RWPE2 (cell line): ENCODE measurements around the gene KCTD19.

ENCODE experiments used
- ATAC-seq: fragments of 200-7000 bp; cut with Tn5 transposase; 3 replicates; pipeline ENCODE4 v1.9.1; 2021; ENCODE audit warnings: low read depth
- DNase-seq: peaks from one replicate; pipeline ENCODE4 v3.0.0-alpha.2; 2020; ENCODE audit warnings: low spot score
- H3K27ac ChIP-seq: fragments of 450-650 bp; 2 replicates; pipeline ENCODE4 v1.5.1; 2017; ENCODE audit warnings: mild to moderate bottlenecking; ENCODE audit not compliant: poor library complexity, severe bottlenecking
- H3K27me3 ChIP-seq: fragments of 250-450 bp; sonication (Bioruptor Pico); 2 replicates; pipeline ENCODE4 v1.5.1; 2021; ENCODE audit warnings: mild to moderate bottlenecking, moderate library complexity; ENCODE audit not compliant: insufficient read depth, poor library complexity, severe bottlenecking
- H3K36me3 ChIP-seq: fragments of 250-450 bp; sonication (Bioruptor Pico); 2 replicates; pipeline ENCODE4 v1.5.1; 2020; ENCODE audit warnings: low read depth, mild to moderate bottlenecking, moderate library complexity
- H3K4me1 ChIP-seq: fragments of 250-450 bp; sonication (Bioruptor Pico); 2 replicates; pipeline ENCODE4 v1.5.1; 2021; ENCODE audit warnings: mild to moderate bottlenecking, moderate library complexity; ENCODE audit not compliant: insufficient read depth, poor library complexity, severe bottlenecking
- H3K4me3 ChIP-seq: fragments of 250-450 bp; sonication (Bioruptor Pico); 2 replicates; pipeline ENCODE4 v1.5.1; 2021; ENCODE audit warnings: mild to moderate bottlenecking, moderate library complexity; ENCODE audit not compliant: severe bottlenecking
- H3K9me3 ChIP-seq: fragments of 250-450 bp; sonication (Bioruptor Pico); 2 replicates; pipeline ENCODE4 v1.5.1; 2021; ENCODE audit warnings: mild to moderate bottlenecking, moderate library complexity; ENCODE audit not compliant: severe bottlenecking
- TF ChIP-seq, protein P1 (sequence below): fragments of 450-650 bp; IDR thresholded peaks from one replicate; pipeline ENCODE4 v1.5.1; 2017; ENCODE audit warnings: mild to moderate bottlenecking, moderate library complexity; ENCODE audit not compliant: poor library complexity, severe bottlenecking

Gene KCTD19

DNA sequence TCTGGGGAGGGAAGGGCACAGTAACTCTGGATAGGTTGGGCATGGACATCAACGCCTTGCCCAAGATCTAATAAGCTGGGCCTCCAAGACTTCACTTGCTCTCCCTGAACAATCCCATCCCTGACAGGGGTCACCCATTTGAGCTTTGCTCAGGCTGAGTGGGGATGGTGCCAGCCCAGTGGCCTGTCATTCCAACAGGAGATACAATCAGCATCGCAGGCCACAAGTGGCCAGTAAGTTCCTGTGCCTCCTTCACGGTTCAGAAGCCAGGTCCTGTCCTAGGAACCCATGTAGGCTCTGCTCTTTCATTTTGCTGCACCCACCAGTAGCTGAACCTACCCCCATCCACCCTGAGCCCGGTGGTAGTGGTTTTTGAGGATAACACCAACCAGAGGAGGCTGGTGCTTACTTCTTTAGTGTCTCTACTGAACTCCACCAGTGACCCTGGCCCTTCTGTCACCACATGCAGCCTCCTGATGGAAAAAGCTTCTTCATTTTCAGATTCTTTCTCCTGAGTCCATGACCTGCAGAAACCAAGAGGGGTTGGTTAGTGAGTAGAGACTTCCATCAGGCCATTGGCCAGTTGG lies 32.3 kb downstream of the KCTD19 start:
- ATAC-seq: no peak
- Histone ChIP-seq H3K27me3 (no peaks in the 10 kb centered on the region), H3K4me1 (no peaks in the 10 kb centered on the region), H3K9me3 (no peaks in the 10 kb centered on the region), H3K27ac (no peak overlapping the region), H3K36me3 (no peaks in the 10 kb centered on the region), H3K4me3 (no peak overlapping the region)
- TF ChIP-seq, protein P1, sequence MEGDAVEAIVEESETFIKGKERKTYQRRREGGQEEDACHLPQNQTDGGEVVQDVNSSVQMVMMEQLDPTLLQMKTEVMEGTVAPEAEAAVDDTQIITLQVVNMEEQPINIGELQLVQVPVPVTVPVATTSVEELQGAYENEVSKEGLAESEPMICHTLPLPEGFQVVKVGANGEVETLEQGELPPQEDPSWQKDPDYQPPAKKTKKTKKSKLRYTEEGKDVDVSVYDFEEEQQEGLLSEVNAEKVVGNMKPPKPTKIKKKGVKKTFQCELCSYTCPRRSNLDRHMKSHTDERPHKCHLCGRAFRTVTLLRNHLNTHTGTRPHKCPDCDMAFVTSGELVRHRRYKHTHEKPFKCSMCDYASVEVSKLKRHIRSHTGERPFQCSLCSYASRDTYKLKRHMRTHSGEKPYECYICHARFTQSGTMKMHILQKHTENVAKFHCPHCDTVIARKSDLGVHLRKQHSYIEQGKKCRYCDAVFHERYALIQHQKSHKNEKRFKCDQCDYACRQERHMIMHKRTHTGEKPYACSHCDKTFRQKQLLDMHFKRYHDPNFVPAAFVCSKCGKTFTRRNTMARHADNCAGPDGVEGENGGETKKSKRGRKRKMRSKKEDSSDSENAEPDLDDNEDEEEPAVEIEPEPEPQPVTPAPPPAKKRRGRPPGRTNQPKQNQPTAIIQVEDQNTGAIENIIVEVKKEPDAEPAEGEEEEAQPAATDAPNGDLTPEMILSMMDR: no peak
- DNase-seq: no peak

DNA sequence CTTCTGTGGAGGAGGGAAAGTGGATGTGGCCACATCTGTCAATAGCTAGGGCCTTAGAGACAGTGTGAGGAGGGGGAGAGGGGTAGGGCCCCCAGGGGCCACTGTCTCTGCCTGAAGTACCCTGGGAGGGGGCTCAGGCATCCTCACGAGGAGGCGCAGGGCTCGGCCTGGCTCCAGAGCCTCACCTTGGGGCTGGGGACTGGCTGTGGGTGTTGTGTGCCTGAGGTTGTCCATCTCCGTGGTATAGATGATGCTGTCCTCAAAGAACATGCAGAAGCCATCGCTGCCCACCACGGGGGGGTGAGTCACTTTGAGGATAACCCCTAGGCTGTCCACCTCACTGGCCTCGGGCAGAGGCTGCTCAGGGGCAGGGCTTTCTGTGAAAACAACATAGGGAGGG lies 35.1 kb downstream of the KCTD19 start:
- no peak for DNase-seq
- Histone ChIP-seq H3K36me3 (peaks cover 11% of the 10 kb centered on the region), H3K4me3 (no peak overlapping the region), H3K27me3 (no peaks in the 10 kb centered on the region), H3K9me3 (no peaks in the 10 kb centered on the region), H3K27ac (no peak overlapping the region), H3K4me1 (no peaks in the 10 kb centered on the region)
- TF ChIP-seq, protein P1: no peak
- no peak for ATAC-seq

DNA sequence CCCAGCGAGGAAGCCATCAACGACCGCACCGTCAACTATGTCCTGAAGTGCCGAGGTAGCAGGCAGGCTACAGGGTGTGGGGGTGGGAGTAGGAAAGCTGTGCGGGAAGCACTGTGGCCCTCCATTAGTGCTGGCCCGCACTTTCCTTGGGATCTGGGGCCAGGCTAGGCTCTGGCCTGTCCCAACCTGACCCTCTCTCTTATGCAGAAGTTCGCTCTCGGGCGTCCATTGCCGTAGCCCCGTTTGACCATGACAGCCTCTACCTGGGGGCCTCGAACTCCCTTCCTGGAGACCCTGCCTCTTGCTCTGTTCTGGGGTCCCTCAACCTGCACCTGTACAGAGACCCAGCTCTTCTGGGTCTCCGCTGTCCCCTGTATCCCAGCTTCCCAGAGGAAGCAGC lies 38.6 kb downstream of the KCTD19 start:
- Histone ChIP-seq H3K9me3 (no peaks in the 10 kb centered on the region), H3K36me3 (peaks cover 35% of the 10 kb centered on the region), H3K4me1 (no peaks in the 10 kb centered on the region), H3K4me3 (no peak overlapping the region), H3K27me3 (no peaks in the 10 kb centered on the region), H3K27ac (no peak overlapping the region)
- no peak for ATAC-seq
- DNase-seq: no peak
- TF ChIP-seq, protein P1: no peak

DNA sequence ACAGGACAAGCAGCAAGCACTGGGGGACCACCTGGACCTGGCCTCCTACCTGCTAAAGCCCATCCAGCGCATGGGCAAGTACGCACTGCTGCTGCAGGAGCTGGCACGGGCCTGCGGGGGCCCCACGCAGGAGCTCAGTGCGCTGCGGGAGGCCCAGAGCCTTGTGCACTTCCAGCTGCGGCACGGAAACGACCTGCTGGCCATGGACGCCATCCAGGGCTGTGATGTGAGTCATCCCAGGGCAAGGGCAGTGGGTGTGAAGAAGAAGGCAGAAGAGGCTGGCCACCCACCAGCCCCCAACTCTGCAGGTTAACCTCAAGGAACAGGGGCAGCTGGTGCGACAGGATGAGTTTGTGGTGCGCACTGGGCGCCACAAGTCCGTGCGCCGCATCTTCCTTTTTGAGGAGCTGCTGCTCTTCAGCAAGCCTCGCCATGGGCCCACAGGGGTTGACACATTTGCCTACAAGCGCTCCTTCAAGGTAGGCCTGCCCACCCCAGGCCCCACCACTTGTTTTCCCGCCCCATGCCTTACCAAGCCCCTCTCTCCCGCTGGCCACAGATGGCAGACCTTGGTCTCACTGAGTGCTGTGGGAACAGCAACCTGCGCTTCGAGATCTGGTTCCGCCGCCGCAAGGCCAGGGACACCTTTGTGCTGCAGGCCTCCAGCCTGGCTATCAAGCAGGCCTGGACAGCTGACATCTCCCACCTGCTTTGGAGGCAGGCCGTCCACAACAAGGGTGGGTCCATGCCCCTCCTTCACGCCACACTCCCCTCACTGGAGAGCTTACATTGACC lies 39.9 kb downstream of the KCTD19 start:
- no peak for DNase-seq
- H3K9me3 ChIP-seq: no peaks in the 10 kb centered on the region
- no peak overlapping the region for H3K27ac ChIP-seq
- no peak for ATAC-seq
- TF ChIP-seq, protein P1: no peak
- H3K27me3 ChIP-seq: no peaks in the 10 kb centered on the region
- H3K36me3 ChIP-seq: peaks cover 47% of the 10 kb centered on the region
- H3K4me1 ChIP-seq: no peaks in the 10 kb centered on the region
- H3K4me3 ChIP-seq: no peak overlapping the region
